H1 (cell line): Measurements from ENCODE around the gene NRXN3.

Source experiments
- CHD2 ChIP-seq: IDR thresholded peaks from 2 replicates; pipeline ENCODE4 v1.6.1; 2012; ENCODE audit warnings: low read length, improper control_type of control experiment
- EP300 ChIP-seq, 2 experiments: IDR thresholded peaks; 1 replicate in 1 of 2; 2 replicates in 1 of 2; pipeline ENCODE4 v1.6.1; 2011 to 2012; ENCODE audit warnings: low read depth in 2 of 2, low read length in 2 of 2, mild to moderate bottlenecking in 2 of 2, borderline replicate concordance in 1 of 2, inconsistent platforms in 1 of 2, moderate library complexity in 1 of 2
- EZH2 ChIP-seq: fragments of 200-600 bp; sonication (generic); IDR thresholded peaks from 2 replicates; pipeline ENCODE4 v1.7.1; 2012; ENCODE audit warnings: low read depth, mild to moderate bottlenecking, moderate library complexity, low read length, inconsistent platforms; ENCODE audit not compliant: severe bottlenecking
- HDAC2 ChIP-seq, 2 experiments: fragments of 300-600 bp in 1 of 2; sonication (generic) in 1 of 2; IDR thresholded peaks; 2 replicates each; pipeline ENCODE4 v1.6.1; 2011 to 2012; ENCODE audit warnings: low read depth in 2 of 2, low read length in 2 of 2, mild to moderate bottlenecking in 2 of 2, moderate library complexity in 2 of 2, borderline replicate concordance in 1 of 2, inconsistent platforms in 1 of 2
- RBBP5 ChIP-seq: IDR thresholded peaks from 2 replicates; pipeline ENCODE4 v1.7.1; 2012; ENCODE audit warnings: low read depth, mild to moderate bottlenecking, inconsistent platforms, low read length, moderate library complexity, borderline replicate concordance
- TAF1 ChIP-seq: IDR thresholded peaks from 2 replicates; pipeline ENCODE4 v1.6.1; 2011; ENCODE audit warnings: mild to moderate bottlenecking, low read depth, low read length
- TF ChIP-seq, protein P1 (sequence below), 3 experiments: IDR thresholded peaks; 1 replicate in 2 of 3; 2 replicates in 1 of 3; pipeline versions ENCODE4 v1.5.1 to v1.6.1; 2011; ENCODE audit warnings: low read length in 3 of 3, mild to moderate bottlenecking in 3 of 3, inconsistent platforms in 2 of 3, low read depth in 1 of 3, moderate library complexity in 1 of 3; ENCODE audit not compliant: insufficient read depth in 1 of 3; ENCODE audit errors: control extremely low read depth in 1 of 3

DNA sequence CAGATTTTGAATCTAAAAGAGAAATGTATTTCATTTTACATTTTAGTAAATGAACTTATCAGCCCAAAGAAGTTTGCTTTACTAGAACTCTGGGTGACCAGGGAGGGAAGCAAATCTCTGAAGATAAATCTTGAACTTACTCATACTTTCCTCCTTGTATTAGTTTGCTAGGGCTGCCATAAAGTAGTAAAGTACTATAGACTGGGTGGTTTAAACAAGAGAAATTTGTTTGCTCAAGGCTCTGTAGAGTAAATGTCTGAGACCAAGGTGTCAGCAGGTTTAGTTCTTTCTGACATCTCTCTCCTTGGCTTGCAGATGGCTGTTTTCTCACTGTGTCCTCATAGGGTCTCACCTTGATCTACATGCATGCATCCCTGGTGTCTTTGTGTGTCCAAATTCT is 1115.1 kb downstream of the NRXN3 start:
- TF ChIP-seq RBBP5 (no peak), TAF1 (no peak), CHD2 (no peak), EZH2 (no peak), EP300 (IDR thresholded peaks at IDR 0.05; ENCODE audit: borderline replicate concordance in 1 of 2, low read depth in 2 of 2, low read length in 2 of 2) (no peak), HDAC2 (IDR thresholded peaks at IDR 0.05; ENCODE audit: borderline replicate concordance in 1 of 2, low read depth in 2 of 2, low read length in 2 of 2) (no peak)
- TF ChIP-seq, protein P1, sequence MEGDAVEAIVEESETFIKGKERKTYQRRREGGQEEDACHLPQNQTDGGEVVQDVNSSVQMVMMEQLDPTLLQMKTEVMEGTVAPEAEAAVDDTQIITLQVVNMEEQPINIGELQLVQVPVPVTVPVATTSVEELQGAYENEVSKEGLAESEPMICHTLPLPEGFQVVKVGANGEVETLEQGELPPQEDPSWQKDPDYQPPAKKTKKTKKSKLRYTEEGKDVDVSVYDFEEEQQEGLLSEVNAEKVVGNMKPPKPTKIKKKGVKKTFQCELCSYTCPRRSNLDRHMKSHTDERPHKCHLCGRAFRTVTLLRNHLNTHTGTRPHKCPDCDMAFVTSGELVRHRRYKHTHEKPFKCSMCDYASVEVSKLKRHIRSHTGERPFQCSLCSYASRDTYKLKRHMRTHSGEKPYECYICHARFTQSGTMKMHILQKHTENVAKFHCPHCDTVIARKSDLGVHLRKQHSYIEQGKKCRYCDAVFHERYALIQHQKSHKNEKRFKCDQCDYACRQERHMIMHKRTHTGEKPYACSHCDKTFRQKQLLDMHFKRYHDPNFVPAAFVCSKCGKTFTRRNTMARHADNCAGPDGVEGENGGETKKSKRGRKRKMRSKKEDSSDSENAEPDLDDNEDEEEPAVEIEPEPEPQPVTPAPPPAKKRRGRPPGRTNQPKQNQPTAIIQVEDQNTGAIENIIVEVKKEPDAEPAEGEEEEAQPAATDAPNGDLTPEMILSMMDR (IDR thresholded peaks at IDR 0.05; ENCODE audit: control extremely low read depth in 1 of 3, insufficient read depth in 1 of 3, low read depth in 1 of 3, low read length in 3 of 3): no peak
